Prostate gland (tissue), 2 donors: ENCODE results near the gene SLC6A20. TPM values are rescaled to one million over a fixed set of nuclear protein-coding genes. Genes with fewer than 3 reads are reported as not detected.

ENCODE experiments used
- DNase-seq: peaks from one replicate; pipeline ENCODE4 v3.0.0-alpha.2; 2019; ENCODE audit warnings: low spot score
- H3K27ac ChIP-seq, 2 donors: fragments of 200-600 bp; sonication (generic); 2 replicates each; pipeline ENCODE4 v1.5.1; 2017 to 2019
- H3K27me3 ChIP-seq: fragments of 200-600 bp; sonication (generic); replicated peaks from 2 replicates; pipeline ENCODE4 v1.5.1; 2019; ENCODE audit not compliant: insufficient read depth
- H3K36me3 ChIP-seq, 2 donors: fragments of 200-600 bp; sonication (generic); 1 replicate in 1 of 2; 2 replicates in 1 of 2; pipeline versions ENCODE4 v1.5.1 to v1.8.1; 2017 to 2019
- H3K4me1 ChIP-seq: fragments of 200-600 bp; sonication (generic); replicated peaks from 2 replicates; pipeline ENCODE4 v1.5.1; 2019
- H3K4me3 ChIP-seq, 2 donors: fragments of 200-600 bp; sonication (generic); 2 replicates each; pipeline ENCODE4 v1.5.1; 2017 to 2019
- H3K9me3 ChIP-seq: fragments of 200-600 bp; sonication (generic); 2 replicates; pipeline ENCODE4 v1.5.1; 2017
- POLR2A ChIP-seq: fragments of 450-650 bp; IDR thresholded peaks from one replicate; pipeline ENCODE4 v1.6.1; 2016; ENCODE audit warnings: antibody characterized with exemption, mild to moderate bottlenecking
- POLR2AphosphoS5 ChIP-seq: sonication (generic); formaldehyde crosslinking; IDR thresholded peaks from one replicate; pipeline ENCODE4 v1.6.1; 2017; ENCODE audit warnings: antibody characterized with exemption
- WGBS: methylation state at CpG from one replicate; pipeline ENCODE4 v1.1.5; 2018; 5-methylcytosine and 5-hydroxymethylcytosine counted together
- intact Hi-C: fragments of 100-400 bp; cut with DNase I; formaldehyde crosslinking; loops from one replicate; pipeline ENCODE4 v1.14.2; 2022
- total RNA-seq, 2 donors: library from RNA; depleted of rRNA; stranded (reverse); fragments of >200 nt; gene quantifications; one replicate each; pipeline ENCODE4 v1.1.0, GENCODE V29; 2016
- TF ChIP-seq, protein P1 (sequence below), 4 experiments: fragments of 200-600 bp in 2 of 4; fragments of 450-650 bp in 2 of 4; sonication (generic) in 2 of 4; IDR thresholded peaks; 1 replicate in 3 of 4; 2 replicates in 1 of 4; pipeline ENCODE4 v1.5.1; 2016 to 2019; ENCODE audit warnings: antibody characterized with exemption in 4 of 4, mild to moderate bottlenecking in 2 of 4, moderate library complexity in 2 of 4

Gene SLC6A20
- total RNA-seq, 2 donors from 2014 or later = 1.6 TPM; not detected in 1

DNA sequence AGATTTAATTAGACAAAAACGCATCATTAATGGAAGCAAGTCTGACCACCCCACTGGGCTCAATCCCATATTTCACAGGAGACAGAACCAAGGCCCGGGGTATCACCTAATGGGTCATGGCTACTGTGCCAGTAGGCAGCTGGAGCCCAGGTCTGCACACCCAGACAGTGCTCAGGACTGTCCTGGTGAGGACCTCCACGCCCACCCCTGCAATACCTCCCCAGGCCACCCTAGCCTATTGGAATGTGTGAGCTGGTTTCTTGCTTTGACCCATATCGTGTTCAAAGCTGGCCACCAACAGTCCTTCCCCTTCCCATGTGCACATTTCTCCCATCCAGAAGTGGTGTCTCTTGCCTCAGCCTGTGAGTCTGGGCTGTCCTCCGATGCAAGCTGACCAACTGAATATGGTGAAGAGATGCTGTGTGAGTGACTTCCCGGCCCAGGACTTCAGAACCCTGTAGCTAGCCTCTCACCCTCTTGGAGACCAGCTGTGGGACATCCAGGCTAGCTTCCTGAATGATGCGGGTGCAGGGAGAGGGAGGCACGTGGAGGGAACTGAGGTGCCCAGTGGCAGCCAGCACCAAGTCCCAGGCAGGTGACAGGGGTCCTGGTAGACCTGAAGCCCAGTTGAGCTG is 19.1 kb downstream of the SLC6A20 start:
- H3K4me1 ChIP-seq = no peaks in the 10 kb centered on the region
- no peaks in the 10 kb centered on the region for H3K36me3 ChIP-seq
- DNase-seq = no peak
- H3K27ac ChIP-seq = no peak overlapping the region
- TF ChIP-seq, protein P1, sequence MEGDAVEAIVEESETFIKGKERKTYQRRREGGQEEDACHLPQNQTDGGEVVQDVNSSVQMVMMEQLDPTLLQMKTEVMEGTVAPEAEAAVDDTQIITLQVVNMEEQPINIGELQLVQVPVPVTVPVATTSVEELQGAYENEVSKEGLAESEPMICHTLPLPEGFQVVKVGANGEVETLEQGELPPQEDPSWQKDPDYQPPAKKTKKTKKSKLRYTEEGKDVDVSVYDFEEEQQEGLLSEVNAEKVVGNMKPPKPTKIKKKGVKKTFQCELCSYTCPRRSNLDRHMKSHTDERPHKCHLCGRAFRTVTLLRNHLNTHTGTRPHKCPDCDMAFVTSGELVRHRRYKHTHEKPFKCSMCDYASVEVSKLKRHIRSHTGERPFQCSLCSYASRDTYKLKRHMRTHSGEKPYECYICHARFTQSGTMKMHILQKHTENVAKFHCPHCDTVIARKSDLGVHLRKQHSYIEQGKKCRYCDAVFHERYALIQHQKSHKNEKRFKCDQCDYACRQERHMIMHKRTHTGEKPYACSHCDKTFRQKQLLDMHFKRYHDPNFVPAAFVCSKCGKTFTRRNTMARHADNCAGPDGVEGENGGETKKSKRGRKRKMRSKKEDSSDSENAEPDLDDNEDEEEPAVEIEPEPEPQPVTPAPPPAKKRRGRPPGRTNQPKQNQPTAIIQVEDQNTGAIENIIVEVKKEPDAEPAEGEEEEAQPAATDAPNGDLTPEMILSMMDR (IDR thresholded peaks at IDR 0.05) = no peak
- TF ChIP-seq POLR2AphosphoS5 (no peak), POLR2A (no peak)
- no peaks in the 10 kb centered on the region for H3K27me3 ChIP-seq
- intact Hi-C loops = no loop called here
- H3K9me3 ChIP-seq = no peaks in the 10 kb centered on the region
- WGBS = 86% methylated on average over 8 of the region's 8 CpGs
- no peak overlapping the region for H3K4me3 ChIP-seq

DNA sequence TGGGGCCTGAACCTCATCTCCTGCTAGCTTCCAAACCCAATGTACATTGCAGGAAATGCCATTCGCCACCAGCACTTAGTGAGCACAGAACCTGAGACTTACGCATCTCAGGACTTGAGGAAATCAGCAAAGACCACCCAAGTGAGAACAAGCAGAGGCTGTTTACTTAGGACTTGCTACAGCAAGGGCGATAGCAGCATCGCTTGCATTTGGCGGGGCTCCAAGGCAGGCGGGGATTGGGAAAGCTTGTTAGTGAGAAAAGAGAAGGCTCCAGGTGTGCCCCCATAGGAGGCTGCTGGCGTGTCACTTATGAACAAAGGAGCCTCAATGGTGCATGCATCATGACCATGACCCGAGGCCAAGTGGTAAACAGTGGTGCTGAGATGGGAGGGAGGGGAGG is 19.7 kb downstream of the SLC6A20 start:
- TF ChIP-seq, protein P1 (IDR thresholded peaks at IDR 0.05) = no peak
- TF ChIP-seq POLR2AphosphoS5 (no peak), POLR2A (no peak)
- 29% methylated on average over 8 of the region's 8 CpGs for WGBS
- Histone ChIP-seq H3K4me1 (no peaks in the 10 kb centered on the region), H3K9me3 (no peaks in the 10 kb centered on the region), H3K4me3 (no peak overlapping the region), H3K27me3 (no peaks in the 10 kb centered on the region), H3K36me3 (no peaks in the 10 kb centered on the region), H3K27ac (no peak overlapping the region)
- no peak for DNase-seq
- intact Hi-C loops = no loop called here

GRCh38 chr3:45776301-45776595 is 20.1 kb downstream of the SLC6A20 start:
- Histone ChIP-seq H3K27me3 (no peaks in the 10 kb centered on the region), H3K4me3 (no peak overlapping the region), H3K36me3 (no peaks in the 10 kb centered on the region), H3K4me1 (no peaks in the 10 kb centered on the region), H3K27ac (no peak overlapping the region), H3K9me3 (no peaks in the 10 kb centered on the region)
- TF ChIP-seq POLR2A (no peak), POLR2AphosphoS5 (no peak)
- TF ChIP-seq, protein P1 (IDR thresholded peaks at IDR 0.05) = no peak
- intact Hi-C loops = no loop called here
- 72% methylated on average over 3 of the region's 3 CpGs for WGBS
- no peak for DNase-seq

GRCh38 chr3:45775571-45776300 is 20.6 kb downstream of the SLC6A20 start:
- WGBS = 90% methylated on average over 17 of the region's 17 CpGs
- intact Hi-C loops = no loop called here
- Histone ChIP-seq H3K4me3 (no peak overlapping the region), H3K36me3 (no peaks in the 10 kb centered on the region), H3K27me3 (no peaks in the 10 kb centered on the region), H3K4me1 (no peaks in the 10 kb centered on the region), H3K27ac (no peak overlapping the region), H3K9me3 (no peaks in the 10 kb centered on the region)
- DNase-seq = no peak
- TF ChIP-seq POLR2A = no peak
- TF ChIP-seq POLR2AphosphoS5 = no peak
- TF ChIP-seq, protein P1 (IDR thresholded peaks at IDR 0.05) = no peak
